ENCODE results near the gene THRSP. TPM values are rescaled to one million over a fixed set of nuclear protein-coding genes. Genes with fewer than 3 reads are reported as not detected.
A peak's percentile ranks its signal among the peaks of the same experiment; 100 is the strongest.

THRSP gene
- total RNA-seq, 8 experiments from 2014 or later: 0.22 to 1.9 (median 0.48) TPM; not detected in 2

DNA sequence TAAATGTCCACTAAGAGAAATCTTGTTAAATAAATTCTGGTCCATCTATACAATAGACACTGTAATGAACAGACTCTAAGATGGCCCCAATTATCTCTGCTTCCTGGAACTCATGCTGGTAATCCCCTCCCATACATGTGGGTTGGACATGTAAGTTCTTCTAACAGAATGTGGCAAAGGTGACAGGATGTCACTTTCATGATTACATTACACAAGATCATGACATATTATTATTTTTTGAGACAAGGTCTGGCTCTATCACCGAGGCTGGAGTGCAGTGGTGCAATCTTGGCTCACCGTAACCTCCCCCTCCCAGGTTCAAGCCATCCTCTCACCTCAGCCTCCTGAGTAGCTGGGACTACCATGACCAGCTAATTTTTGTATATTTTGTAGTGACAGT lies 30.6 kb downstream of the THRSP start:
- no peak overlapping the region for H3K4me3 ChIP-seq
- in situ Hi-C loops (cut with MboI; ENCODE audit: low pct_unique_long_range_greater_than_20kb in 2 of 9, low sequenced_read_pairs in 9 of 9, unreplicated experiment in 9 of 9): no loop called here
- no peaks in the 10 kb centered on the region for H3K4me1 ChIP-seq (replicated peaks in 1 of 2)
- WGBS, 10 experiments: 90 to 100% (median 100%) methylated on average over 1 to 2 of the region's 2 CpGs; no CpG with 5 or more reads in 3 of the 10 experiments
- H3K27ac ChIP-seq: no peak overlapping the region
- no peak for ATAC-seq (replicated peaks in 6 of 8)

- in situ Hi-C loops (cut with MboI; ENCODE audit: low pct_unique_long_range_greater_than_20kb in 2 of 9, low sequenced_read_pairs in 9 of 9, unreplicated experiment in 9 of 9): no loop called here
- peak in 1 of 8 experiments; percentile 50 for ATAC-seq (replicated peaks in 6 of 8)
- WGBS, 10 experiments: 90 to 100% (median 97%) methylated on average over 2 to 6 of the region's 7 CpGs
- Histone ChIP-seq H3K27ac (no peak overlapping the region), H3K4me3 (no peak overlapping the region), H3K4me1 (replicated peaks in 1 of 2) (peaks cover 0 to 8% of the 10 kb centered on the region in 2 donors)
Measured at GRCh38 chr11:78097666-78098385, 34.2 kb downstream of the THRSP start.

DNA sequence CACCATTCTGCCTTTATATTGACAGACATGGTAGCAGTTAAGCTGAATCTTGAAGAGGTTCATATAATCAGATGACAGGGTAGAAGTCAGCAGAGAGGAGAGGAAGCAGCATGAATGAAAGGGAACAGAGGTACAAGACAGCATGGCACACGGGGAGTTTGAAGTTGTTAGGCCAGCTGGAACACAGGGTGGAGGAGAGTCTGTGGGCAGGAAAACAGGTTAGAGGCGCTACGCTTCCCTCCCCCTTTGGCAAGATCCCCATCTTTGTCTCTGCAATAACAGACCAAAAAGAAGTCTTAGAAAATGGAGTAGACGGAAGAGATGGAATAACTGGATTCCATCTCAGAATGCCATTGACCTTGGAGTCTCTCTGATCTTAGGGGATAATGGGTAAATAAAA lies 36.0 kb downstream of the THRSP start:
- Histone ChIP-seq H3K4me1 (replicated peaks in 1 of 2) (peaks cover 0 to 8% of the 10 kb centered on the region in 2 donors), H3K27ac (no peak overlapping the region), H3K4me3 (no peak overlapping the region)
- in situ Hi-C loops (cut with MboI; ENCODE audit: low pct_unique_long_range_greater_than_20kb in 2 of 9, low sequenced_read_pairs in 9 of 9, unreplicated experiment in 9 of 9): no loop called here
- no peak for ATAC-seq (replicated peaks in 6 of 8)
- 72 to 100% (median 99%) methylated on average over 1 to 4 of the region's 4 CpGs for WGBS, 10 experiments

DNA sequence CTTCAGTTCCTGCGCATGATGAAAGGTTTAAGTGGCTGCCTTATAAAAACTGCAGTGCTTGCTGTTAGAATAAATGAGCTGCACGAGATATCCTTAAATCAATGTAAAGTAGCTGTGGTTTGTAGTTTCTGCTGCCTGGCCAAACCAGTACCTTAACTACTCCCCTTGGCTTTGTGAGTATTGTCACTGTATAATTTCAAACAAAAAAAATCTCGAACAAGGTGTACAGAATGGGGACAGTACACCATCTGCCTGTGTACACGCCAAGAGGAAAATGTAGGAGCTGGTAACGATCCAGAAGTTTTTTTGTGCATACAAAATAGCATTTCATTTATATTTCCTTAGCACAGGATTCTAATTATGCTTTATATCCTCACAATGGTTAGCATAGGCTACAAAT lies 36.6 kb downstream of the THRSP start:
- in situ Hi-C loops (cut with MboI; ENCODE audit: low pct_unique_long_range_greater_than_20kb in 2 of 9, low sequenced_read_pairs in 9 of 9, unreplicated experiment in 9 of 9): no loop called here
- peak in 1 of 8 experiments; percentile 25 for ATAC-seq (replicated peaks in 6 of 8)
- Histone ChIP-seq H3K4me3 (no peak overlapping the region), H3K4me1 (replicated peaks in 1 of 2) (peaks cover 0 to 8% of the 10 kb centered on the region in 2 donors), H3K27ac (no peak overlapping the region)
- 76 to 100% (median 92%) methylated on average over 1 to 5 of the region's 5 CpGs; no CpG with 5 or more reads in 1 of the 10 experiments for WGBS, 10 experiments

GRCh38 chr11:78100676-78101472 lies 37.2 kb downstream of the THRSP start:
- 80 to 100% (median 96%) methylated on average over 1 to 2 of the region's 2 CpGs; no CpG with 5 or more reads in 6 of the 10 experiments for WGBS, 10 experiments
- Histone ChIP-seq H3K4me3 (no peak overlapping the region), H3K4me1 (replicated peaks in 1 of 2) (peaks cover 0 to 8% of the 10 kb centered on the region in 2 donors), H3K27ac (peak overlapping the region in 1 of 2 donors; percentile 61)
- ATAC-seq (replicated peaks in 6 of 8): peak in 5 of 8 experiments; percentile 64 to 94 (median 81)
- in situ Hi-C loops (cut with MboI; ENCODE audit: low pct_unique_long_range_greater_than_20kb in 2 of 9, low sequenced_read_pairs in 9 of 9, unreplicated experiment in 9 of 9): no loop called here

GRCh38 chr11:78109081-78110015 lies 45.7 kb downstream of the THRSP start:
- no peak overlapping the region for H3K4me3 ChIP-seq
- WGBS, 10 experiments: 15 to 83% (median 73%) methylated on average over 1 to 3 of the region's 3 CpGs
- peaks cover 11 to 17% of the 10 kb centered on the region in 2 donors for H3K4me1 ChIP-seq (replicated peaks in 1 of 2)
- H3K27ac ChIP-seq: no peak overlapping the region
- in situ Hi-C loops (cut with MboI; ENCODE audit: low pct_unique_long_range_greater_than_20kb in 2 of 9, low sequenced_read_pairs in 9 of 9, unreplicated experiment in 9 of 9): no loop called here
- peak in 1 of 8 experiments; percentile 53 for ATAC-seq (replicated peaks in 6 of 8)

DNA sequence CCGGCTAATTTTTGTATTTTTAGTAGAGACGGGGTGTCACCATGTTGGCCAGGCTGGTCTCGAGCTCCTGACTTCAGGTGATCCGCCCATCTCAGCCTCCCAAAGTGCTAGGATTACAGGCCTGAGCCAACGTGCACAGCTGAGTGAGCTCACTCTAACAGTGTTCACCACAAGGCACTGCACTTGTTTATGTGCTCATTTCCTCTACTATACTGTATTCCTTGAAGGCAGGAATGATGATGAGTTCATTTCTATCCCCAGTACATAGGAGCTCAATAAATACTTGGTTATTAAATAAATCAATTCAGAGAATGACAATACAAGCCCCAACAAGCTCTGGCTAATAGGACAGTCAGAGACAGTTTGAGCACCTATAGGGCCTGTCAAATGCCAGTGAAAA lies 46.7 kb downstream of the THRSP start:
- in situ Hi-C loops (cut with MboI; ENCODE audit: low pct_unique_long_range_greater_than_20kb in 2 of 9, low sequenced_read_pairs in 9 of 9, unreplicated experiment in 9 of 9): no loop called here
- Histone ChIP-seq H3K4me3 (no peak overlapping the region), H3K27ac (no peak overlapping the region), H3K4me1 (replicated peaks in 1 of 2) (peaks cover 11 to 17% of the 10 kb centered on the region in 2 donors)
- WGBS, 10 experiments: 100% methylated on average over 1 to 2 of the region's 5 CpGs; no CpG with 5 or more reads in 5 of the 10 experiments
- ATAC-seq (replicated peaks in 6 of 8): no peak

GRCh38 chr11:78110830-78111229 lies 47.2 kb downstream of the THRSP start:
- H3K4me1 ChIP-seq (replicated peaks in 1 of 2): peaks cover 11 to 17% of the 10 kb centered on the region in 2 donors
- H3K4me3 ChIP-seq: no peak overlapping the region
- no peak overlapping the region for H3K27ac ChIP-seq
- 56 to 100% (median 100%) methylated on average over 1 to 2 of the region's 2 CpGs; no CpG with 5 or more reads in 5 of the 10 experiments for WGBS, 10 experiments
- in situ Hi-C loops (cut with MboI; ENCODE audit: low pct_unique_long_range_greater_than_20kb in 2 of 9, low sequenced_read_pairs in 9 of 9, unreplicated experiment in 9 of 9): no loop called here
- no peak for ATAC-seq (replicated peaks in 6 of 8)

DNA sequence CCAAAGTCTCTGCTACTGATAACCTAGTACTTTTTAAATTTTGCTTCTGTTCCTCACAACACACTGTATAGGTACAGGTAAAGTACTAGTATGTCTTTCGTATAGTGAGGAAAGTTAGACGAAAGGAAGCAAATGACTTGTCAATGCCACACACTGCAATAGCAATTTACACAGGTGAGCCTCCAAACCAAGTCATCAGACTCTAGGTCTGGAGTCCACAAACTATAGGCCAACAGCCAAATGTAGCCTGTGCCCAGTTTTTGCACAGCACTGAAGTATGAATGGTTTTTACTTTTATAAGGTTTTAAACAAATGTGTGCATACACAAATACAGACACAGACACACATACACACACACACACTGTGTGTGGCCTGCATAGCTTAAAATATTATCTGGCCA lies 47.6 kb downstream of the THRSP start:
- H3K27ac ChIP-seq: peak overlapping the region in 1 of 2 donors; percentile 49

GRCh38 chr11:78112582-78113275 lies 49.1 kb downstream of the THRSP start:
- peak overlapping the region in 1 of 2 donors; percentile 27 for H3K27ac ChIP-seq
- peak in 5 of 8 experiments; percentile 78 to 96 (median 95) for ATAC-seq (replicated peaks in 6 of 8)
- H3K4me3 ChIP-seq: no peak overlapping the region
- WGBS, 10 experiments: 0 to 88% (median 50%) methylated on average over 2 to 6 of the region's 6 CpGs; no CpG with 5 or more reads in 1 of the 10 experiments
- H3K4me1 ChIP-seq (replicated peaks in 1 of 2): peaks cover 11 to 17% of the 10 kb centered on the region in 2 donors
- in situ Hi-C loops (cut with MboI; ENCODE audit: low pct_unique_long_range_greater_than_20kb in 2 of 9, low sequenced_read_pairs in 9 of 9, unreplicated experiment in 9 of 9): no loop called here

More for the DNA sequence above, 47.6 kb downstream of the THRSP start:
- WGBS, 10 experiments: 92 to 100% (median 100%) methylated on average over 1 to 2 of the region's 2 CpGs; no CpG with 5 or more reads in 6 of the 10 experiments
- in situ Hi-C loops (cut with MboI; ENCODE audit: low pct_unique_long_range_greater_than_20kb in 2 of 9, low sequenced_read_pairs in 9 of 9, unreplicated experiment in 9 of 9): no loop called here
- Histone ChIP-seq H3K4me3 (no peak overlapping the region), H3K4me1 (replicated peaks in 1 of 2) (peaks cover 11 to 17% of the 10 kb centered on the region in 2 donors)
- no peak for ATAC-seq (replicated peaks in 6 of 8)

Data from motor neuron (in vitro differentiated cells).